Epithelial cell of prostate (primary cell): ENCODE data around the gene CD163.
"Not testable (repeated sequence)": the region's sequence is repeated elsewhere in the genome, so short reads cannot be mapped to it uniquely, and the experiment has no call there.

ENCODE experiments used
- DNase-seq: peaks from one replicate; pipeline ENCODE4 v3.0.0-alpha.2; 2011; ENCODE audit warnings: low read depth, low spot score
- H3K27ac ChIP-seq: fragments of 450-650 bp; 2 replicates; pipeline ENCODE4 v1.5.1; 2017; ENCODE audit warnings: mild to moderate bottlenecking

CD163 gene

GRCh38 chr12:7451756-7452155 is 51.8 kb downstream of the CD163 start:
- H3K27ac ChIP-seq, result no peak overlapping the region
- DNase-seq, result no peak

- DNase-seq, result peak; percentile 50
- H3K27ac ChIP-seq, result no peak overlapping the region
These were observed 52.9 kb downstream of the CD163 start for GRCh38 chr12:7450667-7451066.

GRCh38 chr12:7448099-7448498 is 55.5 kb downstream of the CD163 start:
- DNase-seq, result no peak

GRCh38 chr12:7444537-7444936 is 59.0 kb downstream of the CD163 start:
- H3K27ac ChIP-seq, result no peak overlapping the region
- DNase-seq, result no peak

More at GRCh38 chr12:7448099-7448498, 55.5 kb downstream of the CD163 start:
- no peak overlapping the region for H3K27ac ChIP-seq

GRCh38 chr12:7444076-7444475 is 59.5 kb downstream of the CD163 start, which contains the start of gene CD163L1:
Gene CD163L1 (minus strand): TSS chr12:7444153. CDS start chr12:7444127, 26 bp downstream.
- no peak within 1 kb of the TSS for H3K27ac ChIP-seq
- DNase-seq, result no peak

- no peak overlapping the region for H3K27ac ChIP-seq
- no peak for DNase-seq
These were observed 62.4 kb downstream of the CD163 start for GRCh38 chr12:7441216-7441615.

GRCh38 chr12:7439579-7440505 is 63.7 kb downstream of the CD163 start:
- DNase-seq, result no peak
- H3K27ac ChIP-seq, result peak overlapping the region; percentile 14

- not testable (repeated sequence) for DNase-seq
These were observed 65.1 kb downstream of the CD163 start for GRCh38 chr12:7438291-7438995.

GRCh38 chr12:7437494-7437893 is 66.1 kb downstream of the CD163 start:
- not testable (repeated sequence) for H3K27ac ChIP-seq, DNase-seq

More at GRCh38 chr12:7438291-7438995, 65.1 kb downstream of the CD163 start:
- not testable (repeated sequence) for H3K27ac ChIP-seq

GRCh38 chr12:7434670-7435069 is 68.9 kb downstream of the CD163 start:
- no peak overlapping the region for H3K27ac ChIP-seq
- no peak for DNase-seq

GRCh38 chr12:7433276-7433822 is 70.2 kb downstream of the CD163 start:
- H3K27ac ChIP-seq, result peak overlapping the region; percentile 20
- DNase-seq, result no peak

GRCh38 chr12:7431993-7432685 is 71.4 kb downstream of the CD163 start:
- no peak for DNase-seq
- no peak overlapping the region for H3K27ac ChIP-seq
